HG02798 (cell line): ENCODE results near the gene SLC15A3.

Experiments used
- ATAC-seq: cut with Tn5 transposase; IDR thresholded peaks from one replicate; pipeline ENCODE4 v1.9.1; 2021; ENCODE audit warnings: mild to moderate bottlenecking; ENCODE audit not compliant: unreplicated experiment, poor library complexity

SLC15A3 gene

DNA sequence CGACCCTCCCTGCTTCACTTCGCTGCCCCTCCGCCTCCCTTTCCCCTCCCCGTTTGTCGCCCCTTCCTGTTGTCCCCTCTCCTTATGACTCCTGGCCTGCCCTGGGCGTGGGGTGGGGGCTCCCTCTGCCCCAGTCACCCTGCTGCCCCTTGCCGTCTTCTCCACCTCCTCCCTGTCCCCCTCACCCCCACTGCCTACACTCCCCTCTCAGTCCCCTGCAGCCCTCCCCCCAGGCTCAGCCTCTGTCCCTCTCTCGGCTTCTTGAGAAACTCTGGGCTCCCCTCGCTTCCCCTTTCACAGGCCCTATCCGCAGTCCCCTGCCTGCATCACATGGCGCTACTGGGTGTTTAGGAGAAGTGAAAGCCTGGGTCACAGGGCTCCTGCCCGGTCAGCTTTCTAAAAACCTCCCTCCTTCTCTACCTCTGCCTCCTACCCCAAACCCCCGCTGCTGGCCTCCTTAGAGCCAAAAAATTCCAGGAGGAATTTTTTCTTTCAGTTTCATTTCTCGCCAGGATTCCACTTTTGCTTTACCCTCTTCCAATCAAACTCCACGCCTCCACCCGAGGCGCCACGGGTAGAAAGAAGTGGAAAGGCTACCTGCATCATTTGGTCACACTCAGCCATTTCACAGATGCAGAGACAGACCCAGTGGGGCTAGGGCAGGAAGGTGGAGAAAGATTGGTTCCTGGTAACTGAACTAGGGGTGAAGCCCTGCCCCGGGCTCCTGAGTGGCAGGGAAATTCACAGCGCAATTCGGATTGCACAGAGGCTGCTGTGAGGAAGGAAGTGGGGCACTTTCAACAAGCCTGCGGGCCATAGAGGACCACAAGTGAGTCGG, at the start of gene SLC15A3:
TSS of gene SLC15A3 (minus strand) at position 273 of the 838 bp plus-strand sequence. CDS start 625 bp downstream, outside the sequence.
- ATAC-seq = peak; percentile 73

DNA sequence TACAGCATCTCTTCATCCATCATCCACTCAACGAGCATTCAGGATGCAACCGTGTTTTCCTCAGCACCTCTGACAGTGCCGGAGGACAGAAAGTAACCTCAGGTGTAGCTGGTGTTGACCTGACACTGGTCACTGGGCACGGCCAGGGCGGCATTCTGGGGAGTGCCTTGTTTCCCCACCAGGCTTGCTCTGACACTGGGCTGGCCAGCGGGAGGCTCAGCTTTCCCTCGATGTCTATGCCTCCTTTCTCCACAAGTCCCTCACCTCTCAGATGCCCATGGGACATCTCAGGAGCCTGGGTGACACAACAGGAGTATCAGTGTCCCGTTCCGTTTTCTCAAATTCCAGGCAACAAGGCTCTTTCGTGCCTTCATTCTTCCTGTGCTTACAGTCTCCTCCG, 48.5 kb upstream of the SLC15A3 start:
- no peak for ATAC-seq

DNA sequence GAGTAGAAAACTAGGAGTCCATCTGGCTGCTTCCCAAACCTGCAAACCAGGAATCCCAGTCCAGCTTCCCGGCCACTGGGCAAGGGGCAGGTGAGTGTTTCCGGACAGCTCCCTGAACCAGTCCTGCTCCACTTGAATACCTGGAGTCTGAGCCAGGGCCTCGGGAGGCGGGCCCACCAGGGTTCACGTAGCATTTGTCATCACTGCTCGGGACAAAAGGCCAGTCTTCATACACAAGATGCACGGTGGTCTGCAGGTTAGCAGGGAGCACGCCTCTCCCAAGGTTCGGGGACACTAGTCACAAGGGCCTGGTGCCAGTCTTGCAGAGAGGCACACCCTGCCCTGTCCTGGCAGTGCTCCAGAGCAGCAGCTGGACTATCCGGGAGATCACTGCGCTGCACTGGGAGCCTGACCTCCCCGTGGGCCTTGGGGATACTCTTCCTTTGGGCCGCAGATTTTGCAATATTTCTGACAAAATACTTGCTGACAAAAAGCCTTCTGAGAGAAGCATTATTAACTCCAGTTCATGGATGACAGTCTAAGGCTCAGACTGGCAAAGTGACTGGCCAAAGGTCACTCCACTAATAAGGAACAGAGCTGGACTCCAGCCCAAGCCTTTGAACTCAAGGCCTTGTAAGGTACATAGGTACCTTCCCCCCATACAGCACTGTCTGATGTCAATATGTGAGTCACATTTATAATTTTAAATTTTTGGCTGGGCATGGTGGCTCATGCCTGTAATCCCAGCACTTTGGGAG, 44.6 kb upstream of the SLC15A3 start:
- no peak for ATAC-seq

DNA sequence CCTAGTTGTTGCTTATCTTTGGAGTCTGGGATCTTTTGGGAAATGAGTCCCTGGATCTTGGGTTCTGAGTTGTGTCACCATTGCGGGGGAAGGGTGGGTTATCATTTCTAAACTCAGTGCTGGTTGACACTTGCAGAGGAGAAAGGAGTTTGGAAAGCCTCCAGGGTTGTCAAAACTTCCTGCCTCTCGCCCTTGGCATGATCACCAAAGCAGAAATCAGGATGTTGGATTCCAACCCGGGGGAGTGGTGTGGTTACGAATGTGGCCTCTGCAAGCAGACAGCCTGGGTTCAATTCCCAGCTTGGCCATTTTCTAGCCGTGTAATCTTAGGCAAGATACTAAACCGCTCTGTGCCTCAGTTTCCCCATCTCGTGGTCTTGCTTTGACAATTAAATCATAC, 43.8 kb upstream of the SLC15A3 start:
- ATAC-seq = no peak

DNA sequence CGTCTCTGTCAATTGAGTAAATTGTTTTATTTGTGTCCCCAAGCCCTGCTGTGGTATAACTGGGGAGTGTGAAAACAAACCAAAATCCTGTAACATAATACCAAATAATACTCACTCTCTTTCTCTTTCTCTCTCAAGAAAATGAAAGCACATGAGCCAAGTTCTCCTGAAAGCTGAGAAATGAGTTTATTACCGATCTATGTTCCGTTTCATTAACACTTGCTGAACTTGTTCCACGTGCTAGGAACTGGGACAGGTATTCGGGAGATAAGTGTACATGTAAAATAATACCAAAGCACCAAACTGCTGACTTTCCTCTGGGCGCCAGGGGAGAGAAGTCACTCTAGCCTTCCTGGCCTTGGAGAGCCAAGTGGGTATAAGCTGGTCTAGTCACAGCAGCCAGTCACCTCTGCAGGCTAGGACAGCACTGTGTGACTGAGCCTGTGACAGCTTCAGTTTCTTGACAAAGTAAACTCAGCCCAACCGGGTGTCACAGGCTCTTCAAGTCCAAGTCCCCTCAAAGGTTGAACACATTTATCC, 42.6 kb upstream of the SLC15A3 start:
- no peak for ATAC-seq

DNA sequence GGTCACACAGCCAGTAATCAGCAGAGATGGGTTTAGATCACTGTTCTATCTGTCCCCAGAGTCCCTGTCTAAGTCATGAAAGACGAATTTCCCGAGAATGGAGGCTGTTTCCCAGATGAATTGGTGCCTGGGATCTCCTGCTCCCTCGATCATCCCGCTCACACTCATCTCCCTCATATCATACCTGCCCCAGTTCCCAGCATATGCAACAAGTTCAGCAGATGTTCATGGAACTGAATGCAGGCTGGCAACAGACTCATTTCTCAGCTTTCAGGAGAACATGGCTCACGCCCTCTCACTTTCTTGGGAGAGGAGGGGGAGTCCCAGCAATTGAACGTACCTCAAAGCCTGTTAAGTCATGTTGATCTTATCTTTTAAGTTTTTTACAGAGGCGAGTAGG, 41.6 kb upstream of the SLC15A3 start:
- ATAC-seq = no peak

DNA sequence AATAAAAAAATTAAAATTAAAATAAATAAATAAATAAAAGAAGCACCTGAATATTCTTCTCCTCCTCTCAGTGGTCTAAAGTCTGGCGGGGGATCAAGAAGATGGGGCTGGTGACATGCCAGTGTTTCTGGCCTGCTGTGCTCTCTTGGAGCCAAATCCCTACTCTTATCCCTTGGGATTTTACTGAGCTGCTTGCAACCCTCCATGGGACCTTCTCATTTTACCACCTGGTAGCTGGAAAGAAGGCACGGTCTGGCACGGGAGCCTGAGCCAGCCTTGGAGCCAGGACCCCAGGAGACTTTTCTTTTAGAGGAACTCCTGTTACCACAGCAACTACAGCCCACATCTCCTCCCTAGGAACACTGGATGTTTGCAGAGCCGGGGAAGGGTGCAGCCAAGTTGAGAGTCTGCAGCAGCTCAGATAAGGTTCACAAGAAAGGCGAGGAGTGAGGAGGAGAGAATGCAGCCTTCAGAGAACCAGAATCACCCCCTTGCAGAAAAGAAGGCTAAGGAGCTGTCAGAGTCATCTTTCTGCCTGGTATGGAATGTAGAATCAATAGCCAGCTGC, 41.0 kb upstream of the SLC15A3 start:
- no peak for ATAC-seq

DNA sequence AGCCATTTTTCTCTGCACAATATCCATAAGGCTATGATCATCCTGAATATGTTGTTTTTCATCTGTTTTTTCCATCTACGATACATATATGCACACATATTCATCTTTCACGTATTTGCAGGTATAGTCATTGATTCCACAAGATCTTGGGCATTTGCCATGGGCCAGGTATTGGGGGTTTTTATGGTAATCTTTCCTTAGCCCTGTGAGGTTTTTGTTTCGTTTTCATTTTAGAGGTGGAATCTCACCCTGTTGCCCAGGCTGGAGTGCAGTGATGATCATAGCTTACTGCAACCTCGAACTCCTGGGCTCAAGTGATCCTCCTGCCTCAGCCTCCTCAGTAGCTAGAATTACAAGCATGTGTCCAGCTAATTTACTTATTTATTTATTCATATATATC, 39.5 kb upstream of the SLC15A3 start:
- no peak for ATAC-seq

DNA sequence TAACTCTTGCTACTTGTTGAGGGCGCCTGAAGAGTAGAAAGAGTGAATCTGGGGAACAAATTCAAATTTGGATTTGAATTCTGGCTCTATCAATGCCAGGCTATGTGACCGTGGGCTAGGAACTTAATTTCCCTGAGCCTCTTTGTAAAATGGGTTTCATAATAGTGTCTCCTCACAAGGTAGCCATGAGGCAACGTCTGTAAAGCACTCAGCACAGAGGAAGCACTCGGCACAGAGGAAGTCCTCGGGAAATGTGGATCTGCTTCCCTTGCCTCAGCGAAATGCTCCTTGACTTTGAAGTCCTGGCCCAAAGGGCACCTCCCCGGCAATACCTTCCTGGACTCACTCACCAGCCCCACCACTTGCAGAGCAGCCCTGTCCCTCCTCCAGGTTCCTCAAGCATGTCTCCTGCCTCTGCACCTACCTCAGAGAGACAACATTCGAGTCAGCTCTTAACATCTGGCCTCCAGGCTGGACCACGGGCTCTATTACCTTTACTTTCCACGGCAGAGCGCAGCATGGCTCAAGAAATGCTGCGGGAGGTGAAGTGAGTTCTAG, 37.2 kb upstream of the SLC15A3 start:
- no peak for ATAC-seq

DNA sequence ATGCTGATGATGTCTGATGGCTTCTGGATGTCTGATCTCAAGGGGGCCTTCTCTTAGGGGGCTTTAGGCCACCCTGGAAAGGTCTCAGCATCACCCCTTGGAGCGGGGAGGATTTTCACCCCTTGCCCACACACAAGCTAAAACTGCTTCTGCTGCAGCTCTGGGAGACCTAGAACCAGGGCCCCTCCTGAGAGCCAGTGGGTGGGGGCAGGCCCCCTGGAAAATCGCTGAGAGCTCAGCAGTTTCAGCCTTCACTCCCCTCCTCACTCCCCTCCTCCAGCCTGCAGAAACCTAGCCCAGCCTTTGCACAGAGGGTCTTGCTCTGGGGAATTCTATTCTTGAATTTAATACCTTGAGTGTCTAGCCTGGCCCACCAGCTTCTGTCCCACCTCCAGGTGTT, 36.7 kb upstream of the SLC15A3 start:
- no peak for ATAC-seq

DNA sequence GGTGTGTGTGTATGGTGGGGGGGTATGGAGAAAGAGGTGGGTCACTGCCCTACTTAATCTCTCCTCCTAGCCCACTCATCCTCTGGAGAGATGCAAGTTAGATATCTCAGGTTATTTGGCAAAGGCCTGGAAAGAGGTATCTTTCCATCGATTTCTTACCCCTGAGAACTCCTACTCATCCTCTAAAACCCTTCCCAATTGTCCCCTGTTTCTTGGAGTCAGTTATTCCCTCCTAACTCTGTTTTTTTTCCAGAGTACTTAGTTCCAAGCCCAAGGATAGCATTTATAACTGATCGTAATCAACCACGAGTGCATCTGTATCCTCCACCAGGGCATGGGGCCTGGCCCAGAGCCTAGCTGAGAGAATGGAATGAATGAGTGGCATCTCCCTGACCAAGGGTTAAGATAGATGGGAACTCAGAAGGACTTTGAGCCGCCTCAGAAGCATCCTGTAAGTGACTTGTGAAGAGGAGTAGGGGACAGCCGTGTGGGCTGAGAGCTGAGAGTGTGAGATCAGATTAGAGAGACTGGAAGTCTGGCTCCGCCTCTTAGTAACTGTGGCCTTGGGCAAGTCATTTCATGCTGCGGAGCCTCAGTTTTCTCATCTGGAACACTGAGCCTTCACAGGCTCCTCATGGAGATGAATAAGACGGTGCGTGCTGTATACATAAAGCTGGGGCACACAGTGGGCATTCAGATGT, 35.8 kb upstream of the SLC15A3 start:
- no peak for ATAC-seq

DNA sequence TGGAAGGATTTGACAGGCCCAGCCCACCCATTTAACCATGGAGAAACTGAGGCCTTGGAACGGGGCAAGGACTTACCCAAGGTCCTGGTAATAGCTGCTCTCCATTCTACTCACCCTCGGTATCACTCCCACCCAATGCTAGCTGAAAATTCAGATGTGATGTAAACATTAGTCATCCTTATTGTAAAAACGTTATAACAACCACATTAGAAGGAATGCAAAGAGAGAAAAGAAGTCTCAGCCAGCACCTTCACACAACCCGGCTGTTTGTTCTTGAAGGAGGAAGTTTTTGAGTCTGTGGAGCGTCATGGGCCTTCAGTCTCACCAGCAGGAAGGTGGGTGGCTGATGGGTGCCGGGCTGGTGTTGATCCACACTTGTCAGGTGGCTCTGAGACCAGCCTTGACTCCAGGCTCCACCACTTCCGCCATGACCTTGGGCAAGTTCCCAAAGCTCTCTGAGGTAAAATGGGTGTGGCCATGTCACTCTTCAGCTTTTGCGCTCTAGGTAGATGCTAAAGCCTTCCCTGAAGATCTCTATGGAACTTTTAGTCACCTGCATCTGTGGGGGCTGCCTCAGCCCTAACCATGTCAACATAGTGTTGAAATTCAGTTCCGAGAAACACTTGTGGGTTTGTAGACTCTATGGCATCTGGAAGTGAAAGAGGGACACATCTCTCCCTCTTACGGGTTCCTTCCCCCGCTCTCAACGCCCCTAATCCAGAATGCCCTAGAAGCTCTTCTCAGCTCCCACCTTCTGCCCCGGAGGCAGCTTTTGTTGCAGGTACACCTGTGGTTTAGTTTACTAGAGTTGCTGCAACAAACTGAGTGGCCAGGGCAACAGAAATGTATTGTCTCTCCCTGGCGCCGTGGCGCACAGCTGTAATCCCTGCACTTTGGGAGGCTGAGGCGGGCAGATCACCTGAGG, 34.3 kb upstream of the SLC15A3 start:
- no peak for ATAC-seq

DNA sequence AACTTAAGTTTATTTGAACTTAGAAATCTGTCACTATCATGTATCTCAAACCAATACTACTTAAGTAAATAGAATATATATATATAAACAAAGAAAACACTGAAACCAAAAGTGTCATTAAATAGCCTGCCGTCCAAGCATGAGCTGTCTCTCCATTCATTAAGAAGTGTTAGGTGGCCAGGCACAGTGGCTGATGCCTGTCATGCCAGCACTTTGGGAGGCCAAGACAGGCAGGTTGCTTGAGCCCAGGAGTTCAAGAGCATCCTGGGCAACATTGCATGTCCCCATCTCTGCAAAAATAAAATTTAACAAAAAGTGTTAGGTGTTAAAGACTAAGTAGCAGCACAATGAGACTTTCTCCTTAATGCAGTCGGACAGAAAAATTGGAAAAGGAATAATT, 33.5 kb upstream of the SLC15A3 start:
- ATAC-seq = no peak

DNA sequence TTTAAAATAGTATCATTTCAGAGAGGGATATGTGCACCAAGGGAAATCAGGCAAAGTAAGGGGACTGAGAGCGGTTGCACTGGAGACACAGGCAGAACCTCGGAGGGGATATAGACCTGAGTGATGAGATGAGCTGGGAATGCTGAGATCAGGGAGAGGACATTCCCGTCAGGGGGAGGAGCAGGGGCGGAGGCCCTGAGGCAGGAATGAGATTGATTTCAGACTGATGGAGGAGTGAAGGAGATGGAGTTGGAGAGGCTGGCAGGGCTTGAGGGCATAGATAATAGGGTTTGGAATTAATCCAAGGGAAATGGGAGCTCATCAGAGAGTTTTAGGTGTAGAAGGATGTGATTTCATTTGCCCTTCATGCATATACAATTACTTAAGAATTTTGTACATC, 32.7 kb upstream of the SLC15A3 start:
- ATAC-seq = no peak

DNA sequence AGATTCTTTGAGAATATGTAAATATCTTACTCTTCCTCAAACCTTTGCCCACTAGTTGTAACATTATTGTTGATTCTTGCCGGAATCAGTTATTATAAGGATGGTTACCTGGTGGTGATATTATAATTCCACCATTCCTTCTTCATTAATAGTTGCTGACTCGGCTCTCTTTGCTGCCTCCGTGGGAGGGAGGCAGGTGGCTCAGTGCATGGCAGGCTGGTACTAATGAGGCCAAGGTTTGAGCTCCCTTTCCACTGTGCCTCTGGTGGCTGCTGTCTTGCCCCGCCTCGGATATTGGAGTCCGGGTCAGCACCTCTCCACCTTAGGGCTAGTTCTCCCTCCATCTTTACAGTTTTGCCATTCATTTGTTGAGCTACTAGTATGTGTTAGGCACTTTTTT, 32.2 kb upstream of the SLC15A3 start:
- no peak for ATAC-seq

DNA sequence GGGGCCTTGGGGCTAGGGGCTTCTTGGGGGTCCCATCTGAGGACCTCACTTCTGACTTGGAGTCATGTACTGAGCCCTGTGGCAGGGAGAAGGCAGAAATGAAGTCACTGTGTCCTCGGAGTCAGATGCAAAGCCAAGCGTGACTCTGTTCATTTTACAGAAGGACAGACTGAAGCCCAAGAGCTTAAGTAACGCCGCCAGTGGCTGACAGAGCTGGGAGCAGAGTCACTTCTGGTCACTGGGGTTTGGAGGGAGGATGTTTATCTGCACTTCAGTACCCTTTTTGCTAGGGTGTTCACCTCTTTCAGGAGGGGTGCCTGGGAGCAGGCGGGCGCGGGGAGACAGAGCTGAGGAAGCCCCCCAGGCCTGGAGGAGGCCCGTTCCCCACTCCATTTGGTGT, 30.2 kb upstream of the SLC15A3 start:
- ATAC-seq = no peak

DNA sequence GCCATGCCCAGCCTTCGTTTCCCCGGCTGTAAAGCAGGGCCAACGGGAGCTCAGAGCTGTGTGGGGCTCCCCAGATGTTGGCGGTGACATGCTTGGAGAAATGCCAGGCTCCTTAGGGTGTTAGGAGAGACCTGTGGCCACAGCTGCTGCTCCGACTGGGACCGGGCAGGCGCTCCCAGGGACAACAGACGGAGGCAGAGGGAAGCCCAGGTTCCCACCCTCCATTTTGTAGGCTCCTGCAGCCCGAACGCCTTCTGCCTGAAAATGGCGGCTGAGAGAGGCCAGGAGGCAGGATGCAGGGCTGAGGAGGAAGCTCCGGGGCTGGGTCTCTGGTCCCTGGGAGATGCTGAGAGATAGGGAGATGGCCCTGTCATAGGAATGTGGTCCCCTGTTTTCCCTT, 29.5 kb upstream of the SLC15A3 start:
- ATAC-seq = no peak

DNA sequence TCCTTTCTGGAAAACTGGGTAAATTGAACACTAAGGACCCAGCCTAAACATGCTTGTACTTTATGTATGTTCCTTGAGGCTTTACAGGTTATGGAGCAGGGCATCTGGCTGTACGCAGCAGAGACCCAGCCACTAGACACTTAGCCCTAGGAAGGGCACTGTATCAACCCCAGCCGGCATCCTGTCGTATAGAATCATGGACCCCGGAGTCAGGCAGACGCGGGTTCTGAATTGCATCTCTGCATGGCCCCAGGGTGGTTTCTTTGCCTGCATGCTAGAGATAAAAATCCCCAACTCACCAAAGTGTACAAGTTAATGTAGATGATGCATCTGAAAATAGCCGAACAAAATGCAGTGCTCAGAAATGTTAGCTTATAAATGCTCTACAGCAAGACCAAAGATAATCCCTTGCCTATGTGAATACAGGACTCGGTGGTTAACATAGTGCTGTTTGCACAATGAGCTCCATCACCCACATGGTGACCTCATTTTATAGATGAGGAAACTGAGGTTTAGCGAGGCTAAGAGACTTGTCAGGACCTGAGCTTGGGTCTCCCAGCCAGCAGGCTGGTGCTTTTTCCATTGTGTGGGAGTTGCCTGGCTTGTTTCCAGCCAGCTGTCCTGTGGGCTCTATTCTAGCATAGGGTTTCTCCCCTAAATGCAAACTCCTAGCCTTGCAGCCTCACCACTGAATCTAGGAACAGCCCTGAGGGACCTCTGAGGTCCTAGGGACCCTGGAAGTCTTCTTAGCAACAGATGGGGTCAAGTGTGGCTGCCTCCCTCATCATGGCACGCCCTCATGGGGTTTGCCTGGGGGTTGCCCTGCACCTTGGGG, 26.8 kb upstream of the SLC15A3 start:
- ATAC-seq = peak; percentile 60
